HCT116 (cell line): ENCODE data around the gene KCNB1.

Experiments used
- CEBPB ChIP-seq: IDR thresholded peaks from 2 replicates; pipeline ENCODE4 v1.6.1; 2012; ENCODE audit warnings: low read depth
- EGR1 ChIP-seq: IDR thresholded peaks from 2 replicates; pipeline ENCODE4 v1.6.1; 2012; ENCODE audit warnings: low read depth
- EZH2 ChIP-seq: fragments of 200-600 bp; sonication (generic); IDR thresholded peaks from 2 replicates; pipeline ENCODE4 v1.6.1; 2017; ENCODE audit warnings: antibody characterized with exemption, mixed run types
- POLR2A ChIP-seq: IDR thresholded peaks from 2 replicates; pipeline ENCODE4 v1.7.0; 2011; ENCODE audit warnings: borderline replicate concordance; ENCODE audit not compliant: insufficient read depth, insufficient read length; ENCODE audit errors: extremely low read depth
- POLR2AphosphoS5 ChIP-seq: IDR thresholded peaks from 2 replicates; pipeline ENCODE4 v1.6.1; 2011; ENCODE audit warnings: mild to moderate bottlenecking, low read depth, low read length, moderate library complexity
- REST ChIP-seq: IDR thresholded peaks from 2 replicates; pipeline ENCODE4 v1.6.1; 2012; ENCODE audit warnings: low read depth
- SIN3A ChIP-seq: IDR thresholded peaks from 2 replicates; pipeline ENCODE4 v1.6.1; 2012; ENCODE audit warnings: low read depth
- SP1 ChIP-seq: IDR thresholded peaks from 2 replicates; pipeline ENCODE4 v1.6.1; 2012; ENCODE audit warnings: low read depth
- TCF7L2 ChIP-seq: IDR thresholded peaks from 2 replicates; pipeline ENCODE4 v1.7.0; 2011; ENCODE audit warnings: borderline replicate concordance, inconsistent platforms; ENCODE audit not compliant: insufficient read depth, insufficient read length; ENCODE audit errors: extremely low read depth
- YY1 ChIP-seq: IDR thresholded peaks from 2 replicates; pipeline ENCODE4 v1.6.1; 2011; ENCODE audit warnings: low read length, low read depth, moderate library complexity, mild to moderate bottlenecking; ENCODE audit not compliant: insufficient replicate concordance; ENCODE audit errors: extremely low read depth
- ZNF274 ChIP-seq: fragments of 200-500 bp; sonication (Bioruptor generic); IDR thresholded peaks from 2 replicates; pipeline ENCODE4 v1.6.1; 2014; ENCODE audit warnings: mild to moderate bottlenecking, low read depth, low read length, inconsistent platforms
- TF ChIP-seq, protein P1 (sequence below), 3 experiments: fragments of 200-600 bp in 1 of 3; sonication (generic) in 1 of 3; IDR thresholded peaks in 2 of 3; conservative IDR thresholded peaks in 1 of 3; 2 replicates each; pipeline ENCODE4 v1.5.1; 2012 to 2017; ENCODE audit warnings: low read depth in 2 of 3, low read length in 2 of 3, antibody characterized with exemption in 1 of 3, borderline replicate concordance in 1 of 3, control low read depth in 1 of 3, mild to moderate bottlenecking in 1 of 3, mixed read lengths in 1 of 3, mixed run types in 1 of 3, moderate library complexity in 1 of 3; ENCODE audit not compliant: insufficient read depth in 1 of 3

GRCh38 chr20:49323622-49324238 lies 158.7 kb downstream of the KCNB1 start:
- TF ChIP-seq, protein P1, sequence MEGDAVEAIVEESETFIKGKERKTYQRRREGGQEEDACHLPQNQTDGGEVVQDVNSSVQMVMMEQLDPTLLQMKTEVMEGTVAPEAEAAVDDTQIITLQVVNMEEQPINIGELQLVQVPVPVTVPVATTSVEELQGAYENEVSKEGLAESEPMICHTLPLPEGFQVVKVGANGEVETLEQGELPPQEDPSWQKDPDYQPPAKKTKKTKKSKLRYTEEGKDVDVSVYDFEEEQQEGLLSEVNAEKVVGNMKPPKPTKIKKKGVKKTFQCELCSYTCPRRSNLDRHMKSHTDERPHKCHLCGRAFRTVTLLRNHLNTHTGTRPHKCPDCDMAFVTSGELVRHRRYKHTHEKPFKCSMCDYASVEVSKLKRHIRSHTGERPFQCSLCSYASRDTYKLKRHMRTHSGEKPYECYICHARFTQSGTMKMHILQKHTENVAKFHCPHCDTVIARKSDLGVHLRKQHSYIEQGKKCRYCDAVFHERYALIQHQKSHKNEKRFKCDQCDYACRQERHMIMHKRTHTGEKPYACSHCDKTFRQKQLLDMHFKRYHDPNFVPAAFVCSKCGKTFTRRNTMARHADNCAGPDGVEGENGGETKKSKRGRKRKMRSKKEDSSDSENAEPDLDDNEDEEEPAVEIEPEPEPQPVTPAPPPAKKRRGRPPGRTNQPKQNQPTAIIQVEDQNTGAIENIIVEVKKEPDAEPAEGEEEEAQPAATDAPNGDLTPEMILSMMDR (IDR thresholded peaks at IDR 0.05 in 2 of 3, conservative IDR thresholded peaks at IDR 0.05 in 1 of 3; ENCODE audit: borderline replicate concordance in 1 of 3, insufficient read depth in 1 of 3, low read depth in 2 of 3, low read length in 2 of 3) = peak in 2 of 3 experiments; percentile 7 to 25; a peak in 1 of 6 replicates
- no peak for TF ChIP-seq POLR2AphosphoS5
- TF ChIP-seq POLR2A = no peak
- TF ChIP-seq REST = no peak
- no peak for TF ChIP-seq CEBPB
- no peak for TF ChIP-seq EZH2
- no peak for TF ChIP-seq ZNF274
- no peak for TF ChIP-seq SP1
- no peak for TF ChIP-seq YY1
- no peak for TF ChIP-seq SIN3A
- TF ChIP-seq EGR1 = no peak
- TF ChIP-seq TCF7L2 = no peak
